ENCODE results near the gene RAPGEF2.

Gene RAPGEF2

GRCh38 chr4:159201168-159201567 is 98.3 kb downstream of the RAPGEF2 start:
- DNase-seq = no peak

GRCh38 chr4:159204566-159204965 is 101.7 kb downstream of the RAPGEF2 start:
- DNase-seq = no peak

GRCh38 chr4:159205466-159205865 is 102.6 kb downstream of the RAPGEF2 start:
- no peak for DNase-seq

GRCh38 chr4:159206427-159206871 is 103.6 kb downstream of the RAPGEF2 start:
- no peak for DNase-seq

- no peak for DNase-seq
Measured at GRCh38 chr4:159209249-159209648, 106.4 kb downstream of the RAPGEF2 start.

GRCh38 chr4:159210975-159211374 is 108.1 kb downstream of the RAPGEF2 start:
- DNase-seq = no peak

- no peak for DNase-seq
Measured at GRCh38 chr4:159212675-159213293, 109.9 kb downstream of the RAPGEF2 start.

GRCh38 chr4:159216834-159217233 is 114.0 kb downstream of the RAPGEF2 start:
- no peak for DNase-seq

GRCh38 chr4:159219862-159220261 is 117.0 kb downstream of the RAPGEF2 start:
- DNase-seq = no peak

- DNase-seq = no peak
Measured at GRCh38 chr4:159220353-159220752, 117.5 kb downstream of the RAPGEF2 start.

- no peak for DNase-seq
Measured at GRCh38 chr4:159221280-159221679, 118.4 kb downstream of the RAPGEF2 start.

- DNase-seq = no peak
Measured at GRCh38 chr4:159222043-159222552, 119.2 kb downstream of the RAPGEF2 start.

- no peak for DNase-seq
Measured at GRCh38 chr4:159224408-159224807, 121.5 kb downstream of the RAPGEF2 start.

- DNase-seq = no peak
Measured at GRCh38 chr4:159227378-159227777, 124.5 kb downstream of the RAPGEF2 start.

- no peak for DNase-seq
Measured at GRCh38 chr4:159227984-159228383, 125.1 kb downstream of the RAPGEF2 start.

- DNase-seq = no peak
Measured at GRCh38 chr4:159229164-159229563, 126.3 kb downstream of the RAPGEF2 start.

GRCh38 chr4:159232465-159233106 is 129.7 kb downstream of the RAPGEF2 start:
- DNase-seq = no peak

GRCh38 chr4:159235779-159236368 is 133.0 kb downstream of the RAPGEF2 start:
- DNase-seq = no peak

GRCh38 chr4:159237975-159238374 is 135.1 kb downstream of the RAPGEF2 start:
- DNase-seq = no peak

- DNase-seq = no peak
Measured at GRCh38 chr4:159238631-159239030, 135.8 kb downstream of the RAPGEF2 start.

GRCh38 chr4:159239629-159240028 is 136.8 kb downstream of the RAPGEF2 start:
- no peak for DNase-seq

- DNase-seq = no peak
Measured at GRCh38 chr4:159240046-159240445, 137.2 kb downstream of the RAPGEF2 start.

GRCh38 chr4:159240687-159241086 is 137.8 kb downstream of the RAPGEF2 start:
- DNase-seq = no peak

GRCh38 chr4:159242427-159242826 is 139.5 kb downstream of the RAPGEF2 start:
- DNase-seq = no peak

Data from NCI-H2081 treated with DMSO at 0.1 percent for 48 hours (cell line).